CD4-positive, alpha-beta T cell (primary cell): ENCODE results near the gene SMKR1. TPM values are rescaled to one million over a fixed set of nuclear protein-coding genes. Genes with fewer than 3 reads are reported as not detected.

ENCODE experiments used
- ATAC-seq: fragments of 200-7000 bp; cut with Tn5 transposase; one replicate; pipeline ENCODE4 v1.10.0; 2022; ENCODE audit warnings: mild to moderate bottlenecking; ENCODE audit not compliant: poor library complexity
- CTCF ChIA-PET: fragments of 350-600 bp; sonication (Branson Sonifier 250); formaldehyde crosslinking; loops from one replicate; lab custom pipeline; 2021; ENCODE audit warnings: antibody characterized with exemption, inconsistent platforms; lab: Charles Lee
- POLR2A ChIA-PET: fragments of 350-600 bp; sonication (Branson Sonifier 250); formaldehyde crosslinking; loops from one replicate; lab custom pipeline; 2021; ENCODE audit warnings: antibody characterized with exemption, inconsistent platforms; lab: Charles Lee
- DNase-seq, 14 experiments: peaks; one replicate each; pipeline ENCODE4 v3.0.0-alpha.2; 2013 to 2020; ENCODE audit warnings: mixed read lengths in 2 of 14
- H3K27ac ChIP-seq, 2 donors: one replicate each; pipeline versions ENCODE4 v1.5.1 to v1.7.0; 2013; ENCODE audit warnings: low read length in 2 of 2, low read depth in 1 of 2, mild to moderate bottlenecking in 1 of 2
- H3K27me3 ChIP-seq, 2 experiments: 1 replicate in 1 of 2; 2 replicates in 1 of 2; pipeline versions ENCODE4 v1.6.1 to v1.7.0; 2013; ENCODE audit warnings: low read length in 2 of 2, control low read depth in 1 of 2, mild to moderate bottlenecking in 1 of 2, moderate library complexity in 1 of 2; ENCODE audit not compliant: insufficient read depth in 2 of 2, control insufficient read depth in 1 of 2
- H3K36me3 ChIP-seq: one replicate; pipeline ENCODE4 v1.6.1; 2013; ENCODE audit warnings: low read length, control low read depth; ENCODE audit not compliant: insufficient read depth
- H3K4me1 ChIP-seq: one replicate; pipeline ENCODE4 v1.6.1; 2013; ENCODE audit warnings: low read length, control low read depth; ENCODE audit not compliant: insufficient read depth
- H3K4me3 ChIP-seq: one replicate; pipeline ENCODE4 v1.5.1; 2013; ENCODE audit warnings: mild to moderate bottlenecking, low read length, moderate library complexity
- H3K9me3 ChIP-seq, 2 experiments: 1 replicate in 1 of 2; 2 replicates in 1 of 2; pipeline versions ENCODE4 v1.6.1 to v1.7.0; 2013; ENCODE audit warnings: low read length in 2 of 2, mild to moderate bottlenecking in 2 of 2, control low read depth in 1 of 2, moderate library complexity in 1 of 2; ENCODE audit not compliant: control insufficient read depth in 1 of 2, insufficient read depth in 1 of 2
- H3K27ac Mint-ChIP-seq: one replicate; pipeline ENCODE4 v1.8.0; 2020; ENCODE audit warnings: mixed read lengths
- H3K27me3 Mint-ChIP-seq: one replicate; pipeline ENCODE4 v1.8.0; 2021; ENCODE audit warnings: mixed read lengths
- H3K36me3 Mint-ChIP-seq: one replicate; pipeline ENCODE4 v1.8.0; 2021; ENCODE audit warnings: low read depth, mixed read lengths
- H3K4me1 Mint-ChIP-seq: one replicate; pipeline ENCODE4 v1.8.0; 2021; ENCODE audit warnings: low read depth, mixed read lengths
- H3K4me3 Mint-ChIP-seq: one replicate; pipeline ENCODE4 v1.8.0; 2020; ENCODE audit warnings: mild to moderate bottlenecking, mixed read lengths
- H3K9me3 Mint-ChIP-seq: one replicate; pipeline ENCODE4 v1.8.0; 2020; ENCODE audit warnings: mixed read lengths
- CTCF ChIP-seq: fragments of 200-600 bp; IDR thresholded peaks from one replicate; pipeline ENCODE4 v1.8.0; 2022; ENCODE audit warnings: antibody characterized with exemption, mild to moderate bottlenecking
- intact Hi-C, 2 experiments: fragments of 100-400 bp; cut with DNase I in 1 of 2; cut with micrococcal nuclease in 1 of 2; formaldehyde crosslinking; loops; one replicate each; pipeline versions ENCODE4 v1.15.1 to v1.9.0; 2023 to 2025; cut with DNase I, micrococcal nuclease
- polyA plus RNA-seq, 2 donors: library from polyadenylated mRNA; unstranded; fragments of 120-200 nt; gene quantifications; one replicate each; pipeline ENCODE4 v1.2.1, GENCODE V29; 2013
- total RNA-seq, 174 experiments: library from RNA in 2 of 174; stranded (reverse) in 2 of 174; gene quantifications; one replicate each; pipeline ENCODE4 v1.2.3 and lab custom pipeline; 2021 to 2026

Gene SMKR1
- under 1 TPM; 0.22 to 0.49 TPM for total RNA-seq
- 2.6 TPM for polyA plus RNA-seq (2013, experiment 1 of 2)
- polyA plus RNA-seq (2013, experiment 2 of 2), result 2.9 TPM
- total RNA-seq (lab: John Stamatoyannopoulos, UW), result 0 to 6.9 (median 1.1) reads per million in 172 experiments

GRCh38 chr7:129501760-129502707 lies at the start of gene SMKR1:
SMKR1 (plus strand) TSS chr7:129502531; CDS start chr7:129502825, 294 bp downstream.
- H3K36me3 Mint-ChIP-seq, result no peaks in the 10 kb centered on the region
- TF ChIP-seq CTCF, result no peak
- POLR2A ChIA-PET, result interaction anchor here (1.0 kb wide), 1 partner anchor 109 kb away, joined by 5 read pairs; the partner anchor contains the start of gene NRF1
- Histone ChIP-seq H3K27me3 (no peaks in the 10 kb centered on the region), H3K4me3 (peak within 1 kb of the TSS; percentile 66), H3K27ac (peak within 1 kb of the TSS in 1 of 2 donors; percentile 13), H3K9me3 (no peaks in the 10 kb centered on the region), H3K36me3 (no peaks in the 10 kb centered on the region), H3K4me1 (peaks cover 19% of the 10 kb centered on the region)
- peak within 1 kb of the TSS; percentile 52 for H3K27ac Mint-ChIP-seq
- H3K4me3 Mint-ChIP-seq, result peak within 1 kb of the TSS; percentile 90
- ATAC-seq, result peak; percentile 96
- intact Hi-C loops, result loop anchor here (2.0 to 10.0 kb wide), 9 partner anchors 70 to 1917 kb away; partner anchors contain the start of genes AHCYL2 (in 1 of the 2), ARF5 (in 1 of the 2), GCC1 (in 1 of the 2) and STRIP2 (in 1 of the 2)
- H3K4me1 Mint-ChIP-seq, result peaks cover 6% of the 10 kb centered on the region
- DNase-seq, result peak; percentile 88 to 98 (median 94)
- no peaks in the 10 kb centered on the region for H3K9me3 Mint-ChIP-seq
- CTCF ChIA-PET, result interaction anchor here (1.5 to 1.6 kb wide), 2 partner anchors 106 to 110 kb away, joined by 3 to 5 read pairs; partner anchors contain the start of gene NRF1
- no peaks in the 10 kb centered on the region for H3K27me3 Mint-ChIP-seq

- H3K27me3 Mint-ChIP-seq, result no peaks in the 10 kb centered on the region
- H3K27me3 ChIP-seq, result no peaks in the 10 kb centered on the region
- peaks cover 5% of the 10 kb centered on the region for H3K9me3 Mint-ChIP-seq
- DNase-seq, result no peak
- CTCF ChIA-PET, result no interaction called here
- H3K36me3 Mint-ChIP-seq, result no peaks in the 10 kb centered on the region
- H3K4me3 Mint-ChIP-seq, result no peak overlapping the region
- no peak for ATAC-seq
- intact Hi-C loops, result no loop called here
- H3K4me1 ChIP-seq, result no peaks in the 10 kb centered on the region
- no peaks in the 10 kb centered on the region for H3K36me3 ChIP-seq
- no peak overlapping the region for H3K27ac ChIP-seq
- H3K9me3 ChIP-seq, result peaks cover 0 to 9% of the 10 kb centered on the region in 2 experiments
- no peak overlapping the region for H3K4me3 ChIP-seq
- no peak overlapping the region for H3K27ac Mint-ChIP-seq
- H3K4me1 Mint-ChIP-seq, result no peaks in the 10 kb centered on the region
- POLR2A ChIA-PET, result no interaction called here
- no peak for TF ChIP-seq CTCF
Observed at GRCh38 chr7:129452589-129453231, 49.6 kb upstream of the SMKR1 start.

GRCh38 chr7:129453510-129454248 lies 48.7 kb upstream of the SMKR1 start:
- no peak overlapping the region for H3K4me3 ChIP-seq
- no peak for ATAC-seq
- ChIA-PET POLR2A (no interaction called here), CTCF (no interaction called here)
- DNase-seq, result no peak
- H3K4me1 ChIP-seq, result no peaks in the 10 kb centered on the region
- Mint-ChIP-seq H3K4me3 (no peak overlapping the region), H3K9me3 (peaks cover 5% of the 10 kb centered on the region), H3K36me3 (no peaks in the 10 kb centered on the region), H3K4me1 (no peaks in the 10 kb centered on the region), H3K27ac (no peak overlapping the region), H3K27me3 (no peaks in the 10 kb centered on the region)
- no peaks in the 10 kb centered on the region for H3K36me3 ChIP-seq
- no peaks in the 10 kb centered on the region for H3K27me3 ChIP-seq
- TF ChIP-seq CTCF, result no peak
- H3K27ac ChIP-seq, result no peak overlapping the region
- intact Hi-C loops, result no loop called here
- peaks cover 0 to 6% of the 10 kb centered on the region in 2 experiments for H3K9me3 ChIP-seq
